Coronary artery (tissue), 2 donors: ENCODE data around the gene KNDC1.

Experiments
- DNase-seq: peaks from one replicate; pipeline ENCODE4 v3.0.0-alpha.2; 2017; ENCODE audit warnings: low spot score
- H3K27ac ChIP-seq, 2 donors: fragments of 200-600 bp; sonication (generic); one replicate each; pipeline ENCODE4 v1.5.1; 2016 to 2019
- H3K4me3 ChIP-seq: fragments of 200-600 bp; sonication (generic); 2 replicates; pipeline ENCODE4 v1.5.1; 2016; ENCODE audit warnings: mild to moderate bottlenecking, moderate library complexity
- CTCF ChIP-seq: fragments of 200-600 bp; sonication (generic); IDR thresholded peaks from one replicate; pipeline ENCODE4 v1.5.1; 2019; ENCODE audit warnings: antibody characterized with exemption

KNDC1 gene

GRCh38 chr10:133202778-133203651 lies 43.0 kb downstream of the KNDC1 start:
- H3K4me3 ChIP-seq: no peak overlapping the region
- no peak overlapping the region for H3K27ac ChIP-seq
- DNase-seq: no peak
- TF ChIP-seq CTCF: no peak

- Histone ChIP-seq H3K4me3 (no peak overlapping the region), H3K27ac (no peak overlapping the region)
- no peak for TF ChIP-seq CTCF
- no peak for DNase-seq
Measured at GRCh38 chr10:133203652-133204195, 43.7 kb downstream of the KNDC1 start.

- H3K4me3 ChIP-seq: no peak overlapping the region
- H3K27ac ChIP-seq: no peak overlapping the region
- TF ChIP-seq CTCF: no peak
- DNase-seq: no peak
Measured at GRCh38 chr10:133204226-133205015, 44.4 kb downstream of the KNDC1 start.

- no peak for TF ChIP-seq CTCF
- Histone ChIP-seq H3K27ac (no peak overlapping the region), H3K4me3 (no peak overlapping the region)
- DNase-seq: no peak
Measured at GRCh38 chr10:133205146-133205545, 45.1 kb downstream of the KNDC1 start.

GRCh38 chr10:133206356-133207040 lies 46.5 kb downstream of the KNDC1 start:
- Histone ChIP-seq H3K27ac (no peak overlapping the region), H3K4me3 (no peak overlapping the region)
- DNase-seq: no peak
- TF ChIP-seq CTCF: no peak

- TF ChIP-seq CTCF: no peak
- H3K4me3 ChIP-seq: no peak overlapping the region
- no peak for DNase-seq
Measured at GRCh38 chr10:133207041-133207600, 47.1 kb downstream of the KNDC1 start.

More at GRCh38 chr10:133207041-133207600, 47.1 kb downstream of the KNDC1 start:
- H3K27ac ChIP-seq: no peak overlapping the region
